ENCODE measurements around the gene FNDC3B. TPM values are rescaled to one million over a fixed set of nuclear protein-coding genes. Genes with fewer than 3 reads are reported as not detected.

FNDC3B gene
- total RNA-seq, 1 experiment from 2014 or later: 173 TPM

DNA sequence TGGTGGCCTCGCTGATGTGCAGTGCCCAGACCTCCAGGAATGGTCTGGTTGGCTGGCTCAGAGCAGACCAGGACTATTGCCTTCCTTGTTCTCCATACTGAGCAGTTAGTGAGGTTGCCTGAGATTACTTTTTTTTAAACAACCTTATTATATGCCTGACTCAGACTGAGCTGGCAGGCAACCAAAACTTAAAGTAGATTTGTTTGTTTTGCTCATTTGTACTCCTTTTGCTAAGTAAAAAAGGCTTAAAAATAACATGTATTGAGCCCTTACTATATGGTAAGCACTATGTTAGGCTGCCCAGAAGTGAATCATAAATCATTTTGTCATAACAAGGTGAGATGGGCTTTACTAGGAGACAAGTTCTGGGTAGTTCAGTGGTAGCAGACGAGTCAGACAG lies 316.5 kb downstream of the FNDC3B start:
- ChIA-PET CTCF (no interaction called here), POLR2A (interaction anchor here (0.5 kb wide), 1 partner anchor 15 kb away, joined by 4 read pairs; no protein-coding TSS in a partner anchor)
- intact Hi-C loops (cut with micrococcal nuclease; ENCODE audit: unreplicated experiment) (no loop called here), in situ Hi-C loops (cut with HindIII; ENCODE audit: low pct_unique_long_range_greater_than_20kb, low sequenced_read_pairs) (no loop called here)
- ATAC-seq: peak; percentile 70
- Histone ChIP-seq H3K27me3 (ENCODE audit: control insufficient read depth, insufficient read depth, low read length) (no peaks in the 10 kb centered on the region), H3K27ac (ENCODE audit: low read length) (no peak overlapping the region), H3K9me3 (ENCODE audit: control insufficient read depth, insufficient read depth, low read depth, low read length) (no peaks in the 10 kb centered on the region), H3K4me3 (ENCODE audit: low read depth in 2 of 2, low read length in 2 of 2) (no peak overlapping the region), H3K4me1 (ENCODE audit: control insufficient read depth, insufficient read depth, low read length) (0 out of 2 replicates have a peak, but pooled peaks cover 5% of the 10 kb centered on the region), H3K36me3 (ENCODE audit: control insufficient read depth, insufficient read depth, low read length) (peaks cover 26% of the 10 kb centered on the region)
- TF ChIP-seq TCF7L2 (IDR thresholded peaks at IDR 0.05; ENCODE audit: low read depth, low read length): no peak
- TF ChIP-seq, protein P1, sequence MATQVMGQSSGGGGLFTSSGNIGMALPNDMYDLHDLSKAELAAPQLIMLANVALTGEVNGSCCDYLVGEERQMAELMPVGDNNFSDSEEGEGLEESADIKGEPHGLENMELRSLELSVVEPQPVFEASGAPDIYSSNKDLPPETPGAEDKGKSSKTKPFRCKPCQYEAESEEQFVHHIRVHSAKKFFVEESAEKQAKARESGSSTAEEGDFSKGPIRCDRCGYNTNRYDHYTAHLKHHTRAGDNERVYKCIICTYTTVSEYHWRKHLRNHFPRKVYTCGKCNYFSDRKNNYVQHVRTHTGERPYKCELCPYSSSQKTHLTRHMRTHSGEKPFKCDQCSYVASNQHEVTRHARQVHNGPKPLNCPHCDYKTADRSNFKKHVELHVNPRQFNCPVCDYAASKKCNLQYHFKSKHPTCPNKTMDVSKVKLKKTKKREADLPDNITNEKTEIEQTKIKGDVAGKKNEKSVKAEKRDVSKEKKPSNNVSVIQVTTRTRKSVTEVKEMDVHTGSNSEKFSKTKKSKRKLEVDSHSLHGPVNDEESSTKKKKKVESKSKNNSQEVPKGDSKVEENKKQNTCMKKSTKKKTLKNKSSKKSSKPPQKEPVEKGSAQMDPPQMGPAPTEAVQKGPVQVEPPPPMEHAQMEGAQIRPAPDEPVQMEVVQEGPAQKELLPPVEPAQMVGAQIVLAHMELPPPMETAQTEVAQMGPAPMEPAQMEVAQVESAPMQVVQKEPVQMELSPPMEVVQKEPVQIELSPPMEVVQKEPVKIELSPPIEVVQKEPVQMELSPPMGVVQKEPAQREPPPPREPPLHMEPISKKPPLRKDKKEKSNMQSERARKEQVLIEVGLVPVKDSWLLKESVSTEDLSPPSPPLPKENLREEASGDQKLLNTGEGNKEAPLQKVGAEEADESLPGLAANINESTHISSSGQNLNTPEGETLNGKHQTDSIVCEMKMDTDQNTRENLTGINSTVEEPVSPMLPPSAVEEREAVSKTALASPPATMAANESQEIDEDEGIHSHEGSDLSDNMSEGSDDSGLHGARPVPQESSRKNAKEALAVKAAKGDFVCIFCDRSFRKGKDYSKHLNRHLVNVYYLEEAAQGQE (IDR thresholded peaks at IDR 0.05; ENCODE audit: insufficient read depth in 1 of 2, low read depth in 2 of 2, low read length in 1 of 2): no peak
- TF ChIP-seq POLR2AphosphoS5 (IDR thresholded peaks at IDR 0.05; ENCODE audit: low read depth, low read length): no peak
- TF ChIP-seq SIN3A (IDR thresholded peaks at IDR 0.05; ENCODE audit: borderline replicate concordance, insufficient read depth, low read depth, low read length): no peak
- TF ChIP-seq, protein P2, sequence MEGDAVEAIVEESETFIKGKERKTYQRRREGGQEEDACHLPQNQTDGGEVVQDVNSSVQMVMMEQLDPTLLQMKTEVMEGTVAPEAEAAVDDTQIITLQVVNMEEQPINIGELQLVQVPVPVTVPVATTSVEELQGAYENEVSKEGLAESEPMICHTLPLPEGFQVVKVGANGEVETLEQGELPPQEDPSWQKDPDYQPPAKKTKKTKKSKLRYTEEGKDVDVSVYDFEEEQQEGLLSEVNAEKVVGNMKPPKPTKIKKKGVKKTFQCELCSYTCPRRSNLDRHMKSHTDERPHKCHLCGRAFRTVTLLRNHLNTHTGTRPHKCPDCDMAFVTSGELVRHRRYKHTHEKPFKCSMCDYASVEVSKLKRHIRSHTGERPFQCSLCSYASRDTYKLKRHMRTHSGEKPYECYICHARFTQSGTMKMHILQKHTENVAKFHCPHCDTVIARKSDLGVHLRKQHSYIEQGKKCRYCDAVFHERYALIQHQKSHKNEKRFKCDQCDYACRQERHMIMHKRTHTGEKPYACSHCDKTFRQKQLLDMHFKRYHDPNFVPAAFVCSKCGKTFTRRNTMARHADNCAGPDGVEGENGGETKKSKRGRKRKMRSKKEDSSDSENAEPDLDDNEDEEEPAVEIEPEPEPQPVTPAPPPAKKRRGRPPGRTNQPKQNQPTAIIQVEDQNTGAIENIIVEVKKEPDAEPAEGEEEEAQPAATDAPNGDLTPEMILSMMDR (IDR thresholded peaks at IDR 0.05): no peak
- peak; percentile 50 for DNase-seq (ENCODE audit: low read depth, low spot score)
- no TSS peak for BruUV-seq (replicated peaks)

DNA sequence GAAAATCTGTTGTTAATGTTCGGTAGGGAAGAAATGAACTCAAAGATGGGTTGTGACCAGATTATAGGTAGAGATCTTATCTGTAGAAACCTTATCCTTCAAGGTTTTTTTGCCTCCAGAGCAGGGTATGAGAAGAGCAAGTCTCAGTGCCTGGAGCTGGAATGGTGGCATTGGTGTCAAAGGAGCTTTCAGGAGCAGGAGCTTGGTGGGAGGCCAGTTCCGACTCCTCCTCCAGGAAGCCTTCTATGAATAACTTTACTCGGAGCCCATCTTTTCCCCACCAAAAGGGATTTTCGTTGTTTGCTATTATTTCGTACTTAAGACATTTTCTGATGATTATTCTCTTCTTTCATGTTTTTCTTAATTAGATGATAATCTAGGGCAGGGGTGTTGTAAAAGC lies 317.0 kb downstream of the FNDC3B start:
- intact Hi-C loops (cut with micrococcal nuclease; ENCODE audit: unreplicated experiment) (no loop called here), in situ Hi-C loops (cut with HindIII; ENCODE audit: low pct_unique_long_range_greater_than_20kb, low sequenced_read_pairs) (no loop called here)
- ChIA-PET POLR2A (interaction anchor here (0.5 kb wide), 1 partner anchor 16 kb away, joined by 4 read pairs; no protein-coding TSS in a partner anchor), CTCF (no interaction called here)
- peaks cover 26% of the 10 kb centered on the region for H3K36me3 ChIP-seq (ENCODE audit: control insufficient read depth, insufficient read depth, low read length)
- H3K9me3 ChIP-seq (ENCODE audit: control insufficient read depth, insufficient read depth, low read depth, low read length): no peaks in the 10 kb centered on the region
- ATAC-seq (no peak), DNase-seq (ENCODE audit: low read depth, low spot score) (no peak)
- no peak overlapping the region for H3K27ac ChIP-seq (ENCODE audit: low read length)
- H3K4me3 ChIP-seq (ENCODE audit: low read depth in 2 of 2, low read length in 2 of 2): no peak overlapping the region
- BruUV-seq (replicated peaks): no TSS peak
- H3K4me1 ChIP-seq (ENCODE audit: control insufficient read depth, insufficient read depth, low read length): 0 out of 2 replicates have a peak, but pooled peaks cover 5% of the 10 kb centered on the region
- TF ChIP-seq SIN3A (IDR thresholded peaks at IDR 0.05; ENCODE audit: borderline replicate concordance, insufficient read depth, low read depth, low read length) (no peak), POLR2AphosphoS5 (IDR thresholded peaks at IDR 0.05; ENCODE audit: low read depth, low read length) (no peak), TCF7L2 (IDR thresholded peaks at IDR 0.05; ENCODE audit: low read depth, low read length) (no peak)
- TF ChIP-seq, protein P1 (IDR thresholded peaks at IDR 0.05; ENCODE audit: insufficient read depth in 1 of 2, low read depth in 2 of 2, low read length in 1 of 2): no peak
- TF ChIP-seq, protein P2 (IDR thresholded peaks at IDR 0.05): no peak
- no peaks in the 10 kb centered on the region for H3K27me3 ChIP-seq (ENCODE audit: control insufficient read depth, insufficient read depth, low read length)
